Right lobe of liver (tissue), 4 donors: ENCODE data around the gene DCXR.

ENCODE experiments used
- CTCF ChIP-seq, 4 donors: fragments of 200-600 bp in 3 of 4; fragments of 450-650 bp in 1 of 4; IDR thresholded peaks; one replicate each; pipeline versions ENCODE4 v1.5.1 to v1.8.0; 2016 to 2022; ENCODE audit warnings: antibody characterized with exemption in 4 of 4, mild to moderate bottlenecking in 2 of 4
- POLR2A ChIP-seq: fragments of 450-650 bp; IDR thresholded peaks from one replicate; pipeline ENCODE4 v1.6.1; 2017; ENCODE audit warnings: antibody characterized with exemption, mild to moderate bottlenecking
- donor health status: DM: no; HTN: no; CAD: no.
- donor health status: DM: no; HTN: no; CAD: no.
- donor health status: DM: no; HTN: yes; CAD: no.

- no peak for TF ChIP-seq CTCF (IDR thresholded peaks at IDR 0.05)
- no peak for TF ChIP-seq POLR2A
These were observed 13.9 kb downstream of the DCXR start for GRCh38 chr17:82023447-82024241.
